Ascending aorta (tissue), 2 donors: ENCODE data around the gene FERMT3. TPM values are rescaled to one million over a fixed set of nuclear protein-coding genes. Genes with fewer than 3 reads are reported as not detected.
A peak's percentile ranks its signal among the peaks of the same experiment; 100 is the strongest.

Experiments used
- DNase-seq, 2 donors: peaks; one replicate each; pipeline ENCODE4 v3.0.0-alpha.2; 2019; ENCODE audit warnings: low spot score in 2 of 2
- H3K27ac ChIP-seq, 2 donors: fragments of 200-600 bp; sonication (generic); one replicate each; pipeline ENCODE4 v1.5.1; 2016 to 2017; ENCODE audit warnings: mild to moderate bottlenecking in 1 of 2
- H3K27me3 ChIP-seq: fragments of 200-600 bp; sonication (generic); one replicate; pipeline ENCODE4 v1.5.1; 2017
- H3K36me3 ChIP-seq, 2 donors: fragments of 200-600 bp; sonication (generic); one replicate each; pipeline ENCODE4 v1.5.1; 2016
- H3K4me1 ChIP-seq, 2 donors: fragments of 200-600 bp; sonication (generic); one replicate each; pipeline ENCODE4 v1.5.1; 2016 to 2017; ENCODE audit warnings: mild to moderate bottlenecking in 1 of 2
- H3K4me3 ChIP-seq, 2 donors: fragments of 200-600 bp; sonication (generic); one replicate each; pipeline ENCODE4 v1.5.1; 2016 to 2017; ENCODE audit warnings: mild to moderate bottlenecking in 1 of 2
- H3K9me3 ChIP-seq, 2 donors: fragments of 200-600 bp; sonication (generic); one replicate each; pipeline ENCODE4 v1.5.1; 2016
- intact Hi-C: fragments of 100-400 bp; cut with DNase I; formaldehyde crosslinking; loops from one replicate; pipeline ENCODE4 v1.15.1; 2023
- total RNA-seq: library from RNA; depleted of rRNA; stranded (reverse); fragments of >200 nt; gene quantifications from one replicate; pipeline ENCODE4 v1.1.0, GENCODE V29; 2016
- TF ChIP-seq, protein P1 (sequence below), 3 experiments: fragments of 200-600 bp in 2 of 3; fragments of 450-650 bp in 1 of 3; sonication (generic) in 2 of 3; IDR thresholded peaks; one replicate each; pipeline ENCODE4 v1.5.1; 2016 to 2019; ENCODE audit warnings: antibody characterized with exemption in 3 of 3, mild to moderate bottlenecking in 1 of 3, moderate library complexity in 1 of 3

The FERMT3 gene
- total RNA-seq, 1 donor from 2014 or later = 55.2 TPM

DNA sequence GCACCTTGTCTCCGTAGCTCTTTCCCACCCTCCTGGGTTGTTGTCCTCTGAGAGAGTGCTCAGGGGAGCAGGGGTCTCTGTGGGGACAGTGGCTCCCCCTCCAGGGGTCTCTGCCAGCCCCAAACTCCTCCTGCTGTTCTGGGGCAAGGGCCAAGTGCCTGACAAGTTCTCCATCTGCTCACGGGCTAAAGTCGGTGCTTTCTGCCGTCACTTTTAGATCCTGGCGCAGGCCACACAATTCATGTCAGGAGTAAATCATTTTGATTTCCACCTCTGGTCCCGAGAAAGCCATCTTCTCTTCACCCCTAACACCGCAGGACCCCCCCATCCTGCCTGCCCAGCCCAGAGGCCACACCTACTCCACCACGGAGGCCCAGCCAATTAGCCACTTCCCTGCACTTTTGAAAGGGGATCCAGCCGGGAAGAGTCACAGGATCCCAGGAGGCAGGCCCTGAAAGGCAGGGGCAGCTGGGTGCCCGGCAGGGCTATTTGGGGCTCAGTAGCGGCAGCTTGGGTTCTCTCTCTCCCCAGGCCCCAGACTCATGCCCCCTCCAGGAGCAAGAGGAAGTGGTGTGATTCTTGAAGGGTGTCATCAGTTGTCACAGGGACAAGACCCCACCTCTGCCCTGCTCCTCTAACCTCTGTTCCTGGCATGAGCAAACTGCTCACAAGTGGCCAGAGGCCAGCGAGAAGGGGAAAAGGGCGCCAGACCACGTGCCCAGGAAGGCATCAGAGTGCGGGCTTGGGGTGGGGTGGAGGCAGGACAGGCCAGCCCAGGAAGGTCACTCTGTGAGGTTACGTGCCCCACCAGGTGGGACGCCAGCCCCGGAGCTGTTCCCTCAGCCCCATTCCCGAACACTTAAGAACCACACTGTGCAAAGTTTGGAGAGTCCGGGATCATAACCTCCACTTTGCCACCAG is 41.9 kb upstream of the FERMT3 start:
- no peak for DNase-seq
- TF ChIP-seq, protein P1, sequence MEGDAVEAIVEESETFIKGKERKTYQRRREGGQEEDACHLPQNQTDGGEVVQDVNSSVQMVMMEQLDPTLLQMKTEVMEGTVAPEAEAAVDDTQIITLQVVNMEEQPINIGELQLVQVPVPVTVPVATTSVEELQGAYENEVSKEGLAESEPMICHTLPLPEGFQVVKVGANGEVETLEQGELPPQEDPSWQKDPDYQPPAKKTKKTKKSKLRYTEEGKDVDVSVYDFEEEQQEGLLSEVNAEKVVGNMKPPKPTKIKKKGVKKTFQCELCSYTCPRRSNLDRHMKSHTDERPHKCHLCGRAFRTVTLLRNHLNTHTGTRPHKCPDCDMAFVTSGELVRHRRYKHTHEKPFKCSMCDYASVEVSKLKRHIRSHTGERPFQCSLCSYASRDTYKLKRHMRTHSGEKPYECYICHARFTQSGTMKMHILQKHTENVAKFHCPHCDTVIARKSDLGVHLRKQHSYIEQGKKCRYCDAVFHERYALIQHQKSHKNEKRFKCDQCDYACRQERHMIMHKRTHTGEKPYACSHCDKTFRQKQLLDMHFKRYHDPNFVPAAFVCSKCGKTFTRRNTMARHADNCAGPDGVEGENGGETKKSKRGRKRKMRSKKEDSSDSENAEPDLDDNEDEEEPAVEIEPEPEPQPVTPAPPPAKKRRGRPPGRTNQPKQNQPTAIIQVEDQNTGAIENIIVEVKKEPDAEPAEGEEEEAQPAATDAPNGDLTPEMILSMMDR (IDR thresholded peaks at IDR 0.05) = no peak
- Histone ChIP-seq H3K36me3 (no peaks in the 10 kb centered on the region), H3K27ac (peak overlapping the region; percentile 44 to 65), H3K9me3 (no peaks in the 10 kb centered on the region), H3K4me1 (peaks cover 9 to 12% of the 10 kb centered on the region in 2 donors), H3K27me3 (no peaks in the 10 kb centered on the region), H3K4me3 (peak overlapping the region; percentile 82 to 92)
- intact Hi-C loops = loop anchor here (1.0 kb wide), 1 partner anchor 17 kb away; no protein-coding TSS in a partner anchor

DNA sequence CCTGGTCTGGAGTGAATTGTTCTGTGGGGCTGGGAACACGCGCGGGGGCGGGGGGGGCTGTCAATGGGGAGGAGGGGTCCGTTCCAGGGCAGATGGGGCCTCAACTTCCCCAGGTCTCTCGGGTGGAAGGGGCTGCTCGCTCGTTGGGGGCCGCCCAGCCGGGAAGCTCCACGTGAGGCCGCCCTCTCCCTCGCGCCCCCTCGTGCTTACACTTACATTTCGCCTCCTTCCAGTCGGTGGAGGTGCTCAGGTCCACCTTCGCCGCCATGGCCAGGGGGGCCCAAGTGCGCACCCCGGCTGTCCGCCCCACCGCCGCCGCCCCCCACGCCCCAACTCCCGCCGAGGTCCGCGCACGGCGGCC is 41.1 kb upstream of the FERMT3 start:
- Histone ChIP-seq H3K4me3 (peak overlapping the region; percentile 82 to 92), H3K36me3 (no peaks in the 10 kb centered on the region), H3K27ac (peak overlapping the region; percentile 44 to 65), H3K27me3 (no peaks in the 10 kb centered on the region), H3K9me3 (no peaks in the 10 kb centered on the region), H3K4me1 (peaks cover 9 to 12% of the 10 kb centered on the region in 2 donors)
- TF ChIP-seq, protein P1 (IDR thresholded peaks at IDR 0.05) = no peak
- DNase-seq = no peak
- intact Hi-C loops = no loop called here

DNA sequence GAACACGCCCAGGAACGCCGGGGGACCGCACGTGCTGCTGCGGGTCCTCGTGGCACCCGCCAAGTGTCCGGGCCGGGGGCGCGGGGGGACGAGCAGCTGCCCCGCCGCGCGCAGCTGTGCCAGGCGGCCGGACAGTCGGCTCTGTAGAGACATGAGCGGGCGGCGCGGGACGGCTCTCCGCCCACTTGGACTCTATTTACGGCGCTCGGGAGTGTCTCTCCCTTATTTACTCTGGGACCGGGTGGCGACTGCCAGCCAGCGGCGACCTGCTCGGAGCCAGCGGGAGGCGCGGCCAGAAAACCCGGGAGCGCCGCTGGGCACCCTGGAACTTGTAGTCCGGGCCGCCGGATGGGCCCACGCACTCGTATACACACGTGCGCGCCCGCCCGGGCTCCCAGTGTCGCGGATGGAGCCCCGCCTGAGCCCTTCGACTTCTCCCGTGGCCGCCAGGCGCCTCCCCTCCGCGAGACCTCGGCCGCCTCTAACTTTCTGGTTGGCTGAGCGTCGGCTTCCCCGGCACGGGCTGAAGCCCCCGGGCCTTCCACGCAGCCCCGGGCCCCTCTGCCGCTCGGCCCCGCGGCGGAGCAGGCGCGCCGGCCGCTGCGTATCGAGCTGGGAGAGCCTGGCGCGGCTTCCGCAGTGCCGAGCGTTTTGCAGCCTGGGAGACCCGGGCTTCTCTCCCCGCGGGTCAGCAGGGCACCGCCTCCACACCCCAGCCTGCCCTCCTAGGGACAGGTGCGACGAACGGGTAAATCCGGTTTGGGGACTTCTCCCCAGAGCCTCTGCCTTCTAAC is 40.5 kb upstream of the FERMT3 start, which contains the start of gene MACROD1:
MACROD1 (minus strand) TSS at position 272 of the 794 bp plus-strand sequence; CDS start at position 153, 119 bp downstream.
- peak; percentile 50 to 92 for DNase-seq
- Histone ChIP-seq H3K9me3 (no peaks in the 10 kb centered on the region), H3K4me3 (peak within 1 kb of the TSS; percentile 82 to 92), H3K27me3 (no peaks in the 10 kb centered on the region), H3K36me3 (no peaks in the 10 kb centered on the region), H3K4me1 (peaks cover 9 to 12% of the 10 kb centered on the region in 2 donors), H3K27ac (peak within 1 kb of the TSS; percentile 44 to 65)
- intact Hi-C loops = no loop called here
- TF ChIP-seq, protein P1 (IDR thresholded peaks at IDR 0.05) = peak in 1 of 3 experiments; percentile 1

DNA sequence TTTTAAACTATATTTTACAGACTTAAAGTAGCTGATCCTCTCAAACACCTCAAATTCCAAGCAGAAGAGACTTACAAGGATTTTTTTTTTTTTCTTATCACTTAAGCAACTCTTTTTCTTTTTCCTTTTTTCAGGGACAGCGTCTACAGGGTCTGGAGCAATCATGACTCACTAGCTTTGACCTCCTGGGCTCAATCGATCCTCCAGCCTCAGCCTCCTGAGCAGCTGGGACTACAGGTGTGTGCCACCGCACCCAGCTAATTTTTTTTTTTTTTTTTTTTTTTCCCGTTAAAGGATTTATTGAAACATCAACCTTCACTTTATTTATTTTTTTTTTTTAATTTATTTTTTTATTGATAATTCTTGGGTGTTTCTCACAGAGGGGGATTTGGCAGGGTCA is 36.1 kb upstream of the FERMT3 start:
- TF ChIP-seq, protein P1 (IDR thresholded peaks at IDR 0.05) = no peak
- no peak for DNase-seq
- Histone ChIP-seq H3K4me1 (peaks cover 1 to 3% of the 10 kb centered on the region in 2 donors), H3K36me3 (no peaks in the 10 kb centered on the region), H3K9me3 (no peaks in the 10 kb centered on the region), H3K27ac (no peak overlapping the region), H3K27me3 (no peaks in the 10 kb centered on the region), H3K4me3 (no peak overlapping the region)
- intact Hi-C loops = no loop called here

DNA sequence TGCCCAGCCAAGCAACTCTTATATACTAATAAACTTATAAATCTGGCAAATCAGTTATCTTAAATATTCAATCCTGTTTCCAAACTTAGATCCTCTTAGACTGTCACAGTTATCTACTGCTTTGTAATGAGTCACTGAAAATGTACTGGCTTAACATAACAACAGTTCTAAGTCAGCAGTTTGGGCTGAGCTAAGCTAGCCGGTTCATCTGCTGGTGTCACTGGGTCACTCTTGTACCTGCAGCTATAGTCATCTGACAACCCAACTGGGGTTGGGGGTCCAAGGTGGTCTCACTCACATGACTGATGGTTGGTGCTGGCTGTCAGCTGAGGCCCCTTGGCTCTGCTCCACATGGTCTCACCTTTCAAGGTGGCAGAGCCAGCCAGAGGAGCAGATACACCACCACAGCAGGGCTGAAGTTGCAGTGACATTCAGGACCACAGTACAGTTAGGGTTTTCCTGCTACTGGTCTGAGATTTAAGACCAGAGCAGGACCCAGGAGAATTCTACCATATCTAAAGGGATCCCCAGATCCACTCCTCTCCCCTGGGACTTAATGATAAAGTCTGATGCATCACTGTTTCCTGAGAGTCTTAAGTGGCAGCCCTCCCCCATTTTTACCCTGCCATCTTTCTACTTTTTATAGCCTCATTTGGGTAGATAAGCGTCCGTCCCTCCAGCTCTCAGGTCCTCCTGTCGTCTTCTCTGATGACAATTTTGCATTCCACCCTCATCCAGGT is 32.7 kb upstream of the FERMT3 start:
- no peak for DNase-seq
- H3K4me1 ChIP-seq = no peaks in the 10 kb centered on the region
- H3K27ac ChIP-seq = no peak overlapping the region
- H3K9me3 ChIP-seq = no peaks in the 10 kb centered on the region
- intact Hi-C loops = no loop called here
- H3K4me3 ChIP-seq = no peak overlapping the region
- TF ChIP-seq, protein P1 (IDR thresholded peaks at IDR 0.05) = no peak
- H3K36me3 ChIP-seq = no peaks in the 10 kb centered on the region
- no peaks in the 10 kb centered on the region for H3K27me3 ChIP-seq
